ENCODE results near the gene TNFRSF21. TPM values are rescaled to one million over a fixed set of nuclear protein-coding genes. Genes with fewer than 3 reads are reported as not detected.
"Not testable (repeated sequence)": the region's sequence is repeated elsewhere in the genome, so short reads cannot be mapped to it uniquely, and the experiment has no call there.

Gene TNFRSF21
- total and polyA plus RNA-seq, 9 of the 15 experiments (the other 6 are each of a cell fraction or from before 2014, with no cell fraction given) = 0.63 to 5.7 (median 2.2) TPM

- POLR2A ChIA-PET; DNase-seq (ENCODE audit: extremely low read depth in 1 of 4, low spot score in 3 of 4); H3K9ac ChIP-seq (ENCODE audit: insufficient read depth in 1 of 2, low read depth in 2 of 2, low read length in 2 of 2); ATAC-seq; H3K27ac ChIP-seq (ENCODE audit: extremely low read depth, low read depth, low read length); FAIRE-seq; H3K79me2 ChIP-seq (ENCODE audit: control insufficient read depth, insufficient read depth, low read length); H2AFZ ChIP-seq (ENCODE audit: low read depth, low read length); BruUV-seq (replicated peaks); H3K4me3 ChIP-seq; H3K9me1 ChIP-seq (ENCODE audit: control insufficient read depth, insufficient read depth, low read length); H3K9me3 ChIP-seq (replicated peaks; ENCODE audit: control insufficient read depth, insufficient read depth, low read depth, low read length); H3K4me1 ChIP-seq (replicated peaks in 1 of 2; ENCODE audit: control insufficient read depth in 2 of 2, insufficient read depth in 2 of 2, low read length in 2 of 2); H4K20me1 ChIP-seq (replicated peaks; ENCODE audit: control insufficient read depth, insufficient read depth, low read length); CTCF ChIA-PET (ENCODE audit: low intra/inter-chr PET ratio); in situ Hi-C loops (cut with MboI); H3K36me3 ChIP-seq (ENCODE audit: control insufficient read depth, insufficient read depth, low read length); intact Hi-C loops (cut with micrococcal nuclease); H3K4me2 ChIP-seq (ENCODE audit: insufficient read depth, low read length); H3K27me3 ChIP-seq (ENCODE audit: control insufficient read depth in 2 of 2, insufficient read depth in 2 of 2, low read length in 2 of 2): not testable (repeated sequence)
- WGBS (ENCODE audit: insufficient coverage, low coverage, missing lambda C conversion rate) = 0% methylated on average over 3 of the region's 3 CpGs
Observed at GRCh38 chr6:47328606-47329005, 18.9 kb upstream of the TNFRSF21 start.

DNA sequence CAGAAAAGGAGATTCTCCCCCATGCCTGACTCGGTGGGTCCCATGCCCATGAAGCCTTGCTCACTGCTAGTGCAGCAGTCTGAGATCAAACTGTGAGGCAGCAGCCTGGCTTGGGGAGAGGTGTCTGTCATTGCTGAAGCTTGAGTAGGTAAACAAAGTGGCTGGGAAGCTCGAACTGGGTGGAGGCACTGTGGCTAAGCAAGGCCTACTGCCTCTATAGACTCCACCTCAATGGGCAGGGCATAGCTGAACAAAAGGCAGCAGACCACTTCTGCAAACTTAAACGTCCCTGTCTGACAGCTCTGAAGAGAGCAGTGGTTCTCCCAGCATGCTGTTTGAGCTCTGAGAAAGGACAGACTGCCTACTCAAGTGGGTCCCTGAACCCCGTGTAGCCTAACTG is 18.4 kb upstream of the TNFRSF21 start:
- CTCF ChIA-PET (ENCODE audit: low intra/inter-chr PET ratio); FAIRE-seq; H4K20me1 ChIP-seq (replicated peaks; ENCODE audit: control insufficient read depth, insufficient read depth, low read length); H2AFZ ChIP-seq (ENCODE audit: low read depth, low read length); H3K27me3 ChIP-seq (ENCODE audit: control insufficient read depth in 2 of 2, insufficient read depth in 2 of 2, low read length in 2 of 2); in situ Hi-C loops (cut with MboI); H3K4me3 ChIP-seq; H3K36me3 ChIP-seq (ENCODE audit: control insufficient read depth, insufficient read depth, low read length); DNase-seq (ENCODE audit: extremely low read depth in 1 of 4, low spot score in 3 of 4); ATAC-seq; H3K9me1 ChIP-seq (ENCODE audit: control insufficient read depth, insufficient read depth, low read length); BruUV-seq (replicated peaks); intact Hi-C loops (cut with micrococcal nuclease); H3K4me2 ChIP-seq (ENCODE audit: insufficient read depth, low read length); H3K27ac ChIP-seq (ENCODE audit: extremely low read depth, low read depth, low read length); H3K9ac ChIP-seq (ENCODE audit: insufficient read depth in 1 of 2, low read depth in 2 of 2, low read length in 2 of 2); H3K9me3 ChIP-seq (replicated peaks; ENCODE audit: control insufficient read depth, insufficient read depth, low read depth, low read length); POLR2A ChIA-PET; H3K4me1 ChIP-seq (replicated peaks in 1 of 2; ENCODE audit: control insufficient read depth in 2 of 2, insufficient read depth in 2 of 2, low read length in 2 of 2); H3K79me2 ChIP-seq (ENCODE audit: control insufficient read depth, insufficient read depth, low read length): not testable (repeated sequence)
- 2% methylated on average over 4 of the region's 4 CpGs for whole genome bisulfite sequencing (ENCODE audit: insufficient coverage, low coverage, missing lambda C conversion rate)
